DOHH2 (cell line): ENCODE results near the gene SYNGAP1.

Experiments
- H3F3A ChIP-seq: fragments of 200-600 bp; sonication (generic), shearing (Covaris generic); 2 replicates; pipeline ENCODE4 v1.6.0; 2016; ENCODE audit warnings: antibody characterized with exemption, mild to moderate bottlenecking; ENCODE audit not compliant: control insufficient read depth, insufficient read depth
- H3K27ac ChIP-seq: fragments of 200-600 bp; sonication (generic); 2 replicates; pipeline ENCODE4 v1.5.1; 2014; ENCODE audit warnings: low read depth, mild to moderate bottlenecking, low read length, moderate library complexity
- H3K27me3 ChIP-seq: fragments of 200-600 bp; sonication (generic); 2 replicates; pipeline ENCODE4 v1.6.1; 2014; ENCODE audit warnings: mild to moderate bottlenecking, low read length, mixed read lengths; ENCODE audit not compliant: control insufficient read depth
- H3K36me3 ChIP-seq: fragments of 200-600 bp; sonication (generic); 2 replicates; pipeline ENCODE4 v1.6.1; 2014; ENCODE audit warnings: mild to moderate bottlenecking, low read length, moderate library complexity, mixed read lengths; ENCODE audit not compliant: control insufficient read depth
- H3K4me1 ChIP-seq: fragments of 200-600 bp; sonication (generic); 2 replicates; pipeline ENCODE4 v1.6.1; 2014; ENCODE audit warnings: mild to moderate bottlenecking, low read length, mixed read lengths; ENCODE audit not compliant: control insufficient read depth
- H3K4me2 ChIP-seq: fragments of 200-600 bp; sonication (generic); 2 replicates; pipeline ENCODE4 v1.6.0; 2014; ENCODE audit warnings: mild to moderate bottlenecking, low read length, moderate library complexity
- H3K4me3 ChIP-seq: fragments of 200-600 bp; sonication (generic); 2 replicates; pipeline ENCODE4 v1.5.1; 2014; ENCODE audit warnings: mild to moderate bottlenecking, low read length, mixed read lengths
- H3K79me2 ChIP-seq: fragments of 200-600 bp; sonication (generic); 2 replicates; pipeline ENCODE4 v1.6.1; 2014; ENCODE audit warnings: mild to moderate bottlenecking, low read length, mixed read lengths; ENCODE audit not compliant: control insufficient read depth
- H3K9me2 ChIP-seq: fragments of 200-600 bp; sonication (generic); replicated peaks from 2 replicates; pipeline ENCODE4 v1.6.1; 2014; ENCODE audit warnings: mild to moderate bottlenecking, low read length, mixed read lengths; ENCODE audit not compliant: control insufficient read depth
- H3K9me3 ChIP-seq: fragments of 200-600 bp; sonication (generic); 2 replicates; pipeline ENCODE4 v1.6.1; 2014; ENCODE audit warnings: antibody characterized with exemption, low read length, mixed read lengths; ENCODE audit not compliant: control insufficient read depth, insufficient read depth
- H4K20me1 ChIP-seq: fragments of 200-600 bp; sonication (generic); 2 replicates; pipeline ENCODE4 v1.6.0; 2014; ENCODE audit warnings: low read depth, mild to moderate bottlenecking, antibody characterized with exemption, low read length, moderate library complexity; ENCODE audit not compliant: control insufficient read depth, insufficient read depth
- CTCF ChIP-seq: fragments of 200-600 bp; sonication (generic); IDR thresholded peaks from one replicate; pipeline ENCODE4 v1.5.1; 2014; ENCODE audit warnings: antibody characterized with exemption, mild to moderate bottlenecking, low read depth, low read length; ENCODE audit not compliant: poor library complexity, severe bottlenecking
- EZH2phosphoT487 ChIP-seq: fragments of 200-600 bp; sonication (generic); IDR thresholded peaks from 2 replicates; pipeline ENCODE4 v1.6.1; 2017; ENCODE audit warnings: borderline replicate concordance, mild to moderate bottlenecking, antibody characterized with exemption, low read length, moderate library complexity, mixed read lengths

The SYNGAP1 gene

DNA sequence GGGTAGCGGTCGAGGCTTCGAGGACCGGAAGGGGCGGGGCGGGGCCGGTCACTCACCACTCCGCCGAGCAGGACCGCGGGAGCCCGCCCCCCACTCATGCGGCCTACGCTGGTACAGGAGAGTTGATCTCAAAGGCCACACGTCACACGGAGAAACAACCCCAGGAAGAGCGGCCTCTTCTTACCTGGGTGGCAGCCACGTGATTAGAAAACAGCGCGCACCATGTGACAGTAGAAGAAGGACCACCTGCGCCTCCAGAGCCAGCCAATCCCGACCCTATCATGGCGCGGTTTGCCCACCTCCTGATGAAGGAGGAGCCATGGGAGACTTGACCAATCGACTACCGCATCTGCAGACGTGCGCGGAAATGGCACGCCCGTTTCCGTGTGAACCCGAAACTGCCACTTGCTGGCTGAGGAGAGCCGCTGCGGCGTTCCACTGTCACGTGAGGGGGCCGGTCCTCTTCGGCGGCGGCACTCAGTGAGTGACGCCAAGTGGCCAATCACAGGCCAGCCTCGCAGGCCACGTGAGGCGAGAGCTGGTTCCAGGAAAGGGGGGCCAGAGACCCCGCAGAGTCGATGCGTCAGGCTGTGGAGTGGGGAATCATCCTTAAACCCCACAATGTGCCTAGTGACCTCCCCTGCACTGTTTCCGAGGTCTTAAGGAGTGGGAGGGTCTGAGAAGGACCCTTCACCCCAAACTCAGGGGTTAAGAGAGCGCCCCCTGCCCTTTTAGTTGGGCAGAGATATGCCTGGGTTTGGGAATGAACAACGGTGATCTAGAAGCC, 1.8 kb upstream of the SYNGAP1 start, which contains the start of gene CUTA:
CUTA (minus strand) TSS at position 205 of the 787 bp plus-strand sequence; CDS start at position 98, 107 bp downstream.
- no peaks in the 10 kb centered on the region for H3K9me3 ChIP-seq
- peaks cover 48% of the 10 kb centered on the region for H3K4me1 ChIP-seq
- peaks cover 2% of the 10 kb centered on the region; the same call in 1 of the 2 replicates for H3K27me3 ChIP-seq
- H3K27ac ChIP-seq = peak within 1 kb of the TSS; percentile 69
- peak within 1 kb of the TSS; percentile 87 for H3K4me3 ChIP-seq
- peaks cover 30% of the 10 kb centered on the region for H3K79me2 ChIP-seq
- H4K20me1 ChIP-seq = no peaks in the 10 kb centered on the region; the same call in 1 of the 2 replicates
- peaks cover 33% of the 10 kb centered on the region for H3K36me3 ChIP-seq
- peak within 1 kb of the TSS; percentile 96 for H3K4me2 ChIP-seq
- peak; percentile 69 for TF ChIP-seq CTCF
- TF ChIP-seq EZH2phosphoT487 = no peak
- H3F3A ChIP-seq = peaks cover 14% of the 10 kb centered on the region
- no peaks in the 10 kb centered on the region for H3K9me2 ChIP-seq

DNA sequence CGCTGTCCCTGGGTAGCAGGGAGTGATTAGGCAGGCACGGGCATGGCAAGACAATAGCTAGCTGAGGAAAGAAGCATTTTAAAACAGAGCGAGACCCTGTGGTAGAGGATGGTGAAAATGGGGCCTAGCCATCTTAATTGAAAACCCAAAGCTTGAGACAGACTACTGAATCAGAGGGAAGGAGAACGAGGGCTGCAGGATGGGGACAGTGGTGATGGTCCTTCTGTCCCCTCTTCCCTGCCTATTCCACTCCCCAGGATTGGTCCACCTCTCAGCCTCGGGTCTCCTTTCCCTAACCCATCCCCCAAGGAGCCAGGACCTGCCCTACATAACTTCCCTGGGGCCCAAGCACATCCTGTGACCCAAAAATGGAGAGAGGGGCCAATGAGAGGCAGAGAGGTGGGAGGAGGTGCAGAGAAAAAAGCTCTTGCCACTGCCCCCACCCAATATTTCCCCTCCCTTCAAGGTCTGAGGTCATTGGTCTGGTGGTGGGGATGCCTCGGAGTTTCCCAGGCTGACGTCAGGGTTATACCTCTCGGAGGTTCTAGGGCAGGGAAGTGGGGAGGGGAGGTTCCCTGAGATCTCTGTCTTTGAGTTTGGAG, 1.1 kb upstream of the SYNGAP1 start:
- Histone ChIP-seq H3F3A (peaks cover 13% of the 10 kb centered on the region), H4K20me1 (no peaks in the 10 kb centered on the region; the same call in 1 of the 2 replicates), H3K4me2 (peak overlapping the region; percentile 87), H3K27me3 (peaks cover 5% of the 10 kb centered on the region; the same call in 1 of the 2 replicates), H3K27ac (peak overlapping the region; percentile 69), H3K36me3 (peaks cover 27% of the 10 kb centered on the region), H3K4me3 (peak overlapping the region; percentile 74), H3K9me2 (no peaks in the 10 kb centered on the region), H3K79me2 (peaks cover 30% of the 10 kb centered on the region), H3K9me3 (no peaks in the 10 kb centered on the region), H3K4me1 (peaks cover 48% of the 10 kb centered on the region)
- no peak for TF ChIP-seq CTCF
- TF ChIP-seq EZH2phosphoT487 = no peak

GRCh38 chr6:33420491-33421343, 852 bp downstream of the SYNGAP1 start:
- H3K27me3 ChIP-seq = peaks cover 5% of the 10 kb centered on the region; the same call in 1 of the 2 replicates
- H3K4me2 ChIP-seq = peak overlapping the region; percentile 31; the same call in 1 of the 2 replicates
- no peaks in the 10 kb centered on the region for H3K9me2 ChIP-seq
- no peak overlapping the region for H3K27ac ChIP-seq
- H3K36me3 ChIP-seq = peaks cover 10% of the 10 kb centered on the region
- peaks cover 5% of the 10 kb centered on the region; the same call in 1 of the 2 replicates for H3F3A ChIP-seq
- no peaks in the 10 kb centered on the region for H3K9me3 ChIP-seq
- peaks cover 41% of the 10 kb centered on the region for H3K4me1 ChIP-seq
- TF ChIP-seq EZH2phosphoT487 = no peak
- TF ChIP-seq CTCF = no peak
- H3K79me2 ChIP-seq = peaks cover 31% of the 10 kb centered on the region
- no peaks in the 10 kb centered on the region; the same call in 1 of the 2 replicates for H4K20me1 ChIP-seq
- 0 out of 2 replicates have a peak overlapping the region, but pooled peaks have one; percentile 34 for H3K4me3 ChIP-seq
